Anterior cingulate cortex (tissue), 58 donors: ENCODE measurements around the gene CMSS1.
"Not testable (repeated sequence)": the region's sequence is repeated elsewhere in the genome, so short reads cannot be mapped to it uniquely, and the experiment has no call there.

Experiments
- DNase-seq, 58 donors: peaks; one replicate each; lab custom pipeline; 2025; lab: John Stamatoyannopoulos, UW

The CMSS1 gene

GRCh38 chr3:100197876-100198275 lies 380.2 kb downstream of the CMSS1 start:
- DNase-seq, result no peak

GRCh38 chr3:100198579-100199269 lies 381.1 kb downstream of the CMSS1 start:
- DNase-seq, result no peak

DNA sequence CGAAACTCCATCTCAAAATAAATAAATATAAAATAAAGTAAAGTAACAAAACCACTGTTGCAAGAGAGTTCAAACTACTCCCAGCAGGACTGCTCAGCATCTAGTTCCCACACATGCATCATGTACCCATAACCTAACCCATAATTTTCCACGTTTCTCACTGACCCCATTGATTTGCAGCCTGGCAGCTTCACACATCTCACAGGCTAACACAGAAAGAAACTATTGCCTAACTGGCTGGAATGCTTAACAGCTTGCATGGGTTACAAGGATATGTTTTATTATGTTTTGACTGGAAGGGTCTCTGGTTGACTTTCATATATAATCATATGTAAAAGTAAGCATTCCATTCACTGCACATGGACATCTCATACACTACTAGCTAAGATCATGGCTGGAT lies 387.5 kb downstream of the CMSS1 start:
- DNase-seq, result no peak

GRCh38 chr3:100206687-100207086 lies 389.0 kb downstream of the CMSS1 start:
- DNase-seq, result peak in 15 of 58 donors; percentile 1 to 71 (median 19)

- DNase-seq, result no peak
Observed at GRCh38 chr3:100207886-100208285, 390.2 kb downstream of the CMSS1 start.

DNA sequence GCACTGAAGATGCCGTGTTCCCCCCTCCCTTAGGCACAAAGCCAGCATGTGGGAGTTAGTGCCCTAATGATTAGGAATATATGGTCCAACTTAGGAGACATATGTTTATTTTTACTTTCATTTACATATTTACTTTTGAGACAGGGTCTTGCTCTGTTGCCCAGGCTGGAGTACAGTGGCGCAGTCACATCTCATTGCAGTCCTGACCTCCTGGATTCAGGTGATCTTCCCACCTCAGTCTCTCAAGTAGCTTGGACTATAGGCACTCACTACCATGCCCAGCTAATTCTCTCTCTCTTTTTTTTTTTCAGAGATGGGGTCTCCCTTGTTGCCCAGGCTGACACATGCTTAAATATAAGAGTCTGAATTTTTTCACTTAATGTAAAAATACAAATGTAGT lies 391.5 kb downstream of the CMSS1 start:
- DNase-seq, result no peak

GRCh38 chr3:100209948-100210771 lies 392.5 kb downstream of the CMSS1 start:
- DNase-seq, result no peak

- no peak for DNase-seq
Observed at GRCh38 chr3:100210772-100211135, 393.1 kb downstream of the CMSS1 start.

- no peak for DNase-seq
Observed at GRCh38 chr3:100213891-100214573, 396.4 kb downstream of the CMSS1 start.

DNA sequence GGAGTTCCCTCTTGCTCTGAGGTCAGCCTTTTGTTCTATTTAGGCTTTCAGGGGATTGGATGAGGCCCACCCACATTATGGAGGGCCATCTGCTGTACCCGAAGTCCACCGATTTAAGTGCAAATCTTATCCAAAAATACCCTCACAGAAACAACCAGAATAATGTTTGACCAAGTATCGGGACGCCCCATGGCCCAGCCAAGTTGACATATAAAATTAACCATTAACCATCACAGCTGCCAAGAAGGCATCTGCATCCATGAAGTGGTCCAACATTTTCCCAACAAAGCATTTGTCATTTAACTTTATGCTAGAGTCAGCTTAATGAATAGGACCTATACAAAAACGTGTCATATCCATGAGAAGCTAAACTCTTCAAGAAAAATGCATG lies 396.9 kb downstream of the CMSS1 start:
- DNase-seq, result no peak

- DNase-seq, result no peak
Observed at GRCh38 chr3:100216713-100217112, 399.1 kb downstream of the CMSS1 start.

DNA sequence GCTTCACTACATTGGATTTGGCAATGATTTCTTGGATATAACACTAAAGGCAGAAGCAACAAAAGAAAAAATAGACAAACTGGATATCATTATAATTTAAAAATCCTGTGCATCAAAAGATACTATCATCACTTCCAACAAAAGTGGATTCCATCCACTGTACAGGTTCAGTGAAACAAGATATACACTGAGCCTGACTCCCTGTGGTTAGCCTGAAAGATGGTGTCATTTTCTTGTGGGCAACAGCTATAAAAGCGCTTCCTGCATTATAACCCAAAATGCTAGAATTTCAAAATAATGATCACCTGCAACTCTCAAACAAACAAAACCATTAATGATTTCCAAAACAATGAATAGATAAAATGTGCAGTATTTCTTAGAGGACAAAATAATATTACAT lies 403.5 kb downstream of the CMSS1 start:
- no peak for DNase-seq

DNA sequence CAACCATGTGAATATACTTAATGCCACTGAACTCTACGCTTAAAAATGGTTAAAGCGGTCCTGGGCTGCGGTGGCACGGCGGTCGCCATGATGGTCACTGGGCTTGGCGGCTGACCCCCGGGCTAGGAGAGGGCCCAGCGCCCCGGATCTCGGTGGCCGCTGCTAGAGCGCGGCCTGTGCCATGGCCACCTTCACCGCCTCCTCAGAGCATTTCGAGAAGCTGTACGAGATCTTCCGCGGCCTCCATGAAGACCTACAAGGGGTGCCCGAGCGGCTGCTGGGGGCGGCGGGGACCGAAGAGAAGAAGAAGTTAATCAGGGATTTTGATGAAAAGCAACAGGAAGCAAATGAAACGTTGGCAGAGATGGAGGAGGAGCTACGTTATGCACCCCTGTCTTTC lies 407.5 kb downstream of the CMSS1 start:
- DNase-seq, result no peak

- DNase-seq, result no peak
Observed at GRCh38 chr3:100225883-100226282, 408.2 kb downstream of the CMSS1 start.

- no peak for DNase-seq
Observed at GRCh38 chr3:100226712-100227429, 409.2 kb downstream of the CMSS1 start.

- DNase-seq, result no peak
Observed at GRCh38 chr3:100227511-100227921, 409.9 kb downstream of the CMSS1 start.

DNA sequence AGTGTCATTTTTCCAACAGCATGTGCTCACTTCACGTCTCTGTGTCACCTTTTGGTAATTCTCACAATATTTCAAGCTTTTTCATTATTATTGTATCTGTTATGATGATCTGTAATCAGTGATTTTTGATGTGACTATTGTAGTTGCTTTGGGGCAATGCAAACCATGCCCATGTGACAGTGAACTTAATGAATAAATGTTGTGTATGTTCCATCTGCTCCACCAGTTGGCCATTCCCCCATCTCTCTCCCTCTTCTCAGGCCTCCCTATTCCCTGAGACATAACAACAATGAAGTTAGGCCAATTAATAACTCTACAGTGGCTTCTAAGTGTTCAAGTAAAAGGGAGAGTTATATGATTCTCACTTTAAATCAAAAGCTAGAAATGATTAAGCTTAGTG lies 410.6 kb downstream of the CMSS1 start:
- no peak for DNase-seq

DNA sequence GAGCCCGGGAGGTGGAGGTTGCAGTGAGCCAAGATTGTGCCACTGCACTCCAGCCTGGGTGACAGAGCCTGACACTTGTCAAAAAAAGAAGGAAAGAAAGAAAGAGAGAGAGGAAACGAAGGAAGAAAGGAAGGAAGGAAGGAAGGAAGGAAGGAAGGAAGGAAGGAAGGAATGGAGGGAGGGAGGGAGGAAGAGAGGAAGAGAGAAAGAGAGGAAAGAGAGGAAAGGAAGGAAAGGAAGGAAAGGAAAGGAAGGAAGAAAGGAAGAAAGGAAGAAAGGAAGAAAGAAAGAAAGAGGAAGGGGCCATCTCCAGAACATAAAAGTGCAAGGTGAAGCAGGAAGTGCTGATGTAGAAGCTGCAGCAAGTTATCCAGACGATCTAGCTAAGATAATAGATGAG lies 411.5 kb downstream of the CMSS1 start:
- not testable (repeated sequence) for DNase-seq

DNA sequence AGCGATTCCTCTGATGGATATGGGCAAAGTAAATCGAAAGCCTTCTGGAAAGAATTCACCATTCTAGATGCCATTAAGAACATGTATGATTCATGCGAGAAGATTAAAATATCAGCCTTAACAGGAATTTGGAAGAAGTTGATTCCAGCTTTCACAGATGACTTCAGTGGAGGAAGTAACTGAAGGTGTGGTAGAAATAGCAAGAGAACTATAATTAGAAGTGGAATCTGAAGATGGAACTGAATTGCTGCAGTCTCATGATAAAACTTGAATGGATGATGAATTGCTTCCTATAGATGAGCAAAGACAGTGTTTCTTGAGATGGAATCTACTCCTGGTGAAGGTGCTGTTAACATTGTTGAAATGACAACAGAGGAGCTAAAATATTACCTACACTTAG lies 413.0 kb downstream of the CMSS1 start:
- DNase-seq, result no peak
